HepG2 (cell line): ENCODE measurements around the gene MYCBPAP. TPM values are rescaled to one million over a fixed set of nuclear protein-coding genes. Genes with fewer than 3 reads are reported as not detected.

Experiments used
- BRCA1 ChIP-seq: sonication (generic); formaldehyde crosslinking; IDR thresholded peaks from 2 replicates; pipeline ENCODE4 v1.4.0; 2020; ENCODE audit warnings: missing genetic modification reagents
- CBX1 ChIP-seq: IDR thresholded peaks from one replicate; pipeline ENCODE4 v1.6.1; 2016; ENCODE audit warnings: antibody characterized with exemption, low read depth
- CHCHD3 ChIP-seq: sonication (generic); formaldehyde crosslinking; IDR thresholded peaks from 2 replicates; pipeline ENCODE4 v1.8.0; 2022; ENCODE audit warnings: mild to moderate bottlenecking, missing genetic modification reagents, moderate library complexity
- IRF2 ChIP-seq: IDR thresholded peaks from 2 replicates; pipeline ENCODE4 v1.6.1; 2018; ENCODE audit warnings: missing genetic modification reagents, missing compliant biosample characterization
- JARID2 ChIP-seq: sonication (generic); formaldehyde crosslinking; IDR thresholded peaks from 2 replicates; pipeline ENCODE4 v1.8.1; 2023; ENCODE audit warnings: missing genetic modification reagents, inconsistent platforms; ENCODE audit not compliant: insufficient replicate concordance
- KDM2A ChIP-seq: sonication (generic); formaldehyde crosslinking; IDR thresholded peaks from 2 replicates; pipeline ENCODE4 v1.4.0; 2020; ENCODE audit warnings: low read depth, missing genetic modification reagents, borderline replicate concordance
- MXD1 ChIP-seq: sonication (generic); formaldehyde crosslinking; IDR thresholded peaks from 2 replicates; pipeline ENCODE4 v1.4.0; 2020; ENCODE audit warnings: mild to moderate bottlenecking, missing genetic modification reagents
- MXI1 ChIP-seq: IDR thresholded peaks from 3 replicates; pipeline ENCODE4 v1.6.1; 2012; ENCODE audit warnings: low read depth, low read length, inconsistent platforms, borderline replicate concordance
- MYC ChIP-seq: sonication (generic); formaldehyde crosslinking; IDR thresholded peaks from 2 replicates; pipeline ENCODE4 v1.9.0; 2021; ENCODE audit warnings: missing genetic modification reagents, borderline replicate concordance
- POLR2G ChIP-seq: fragments of 200-400 bp; formaldehyde crosslinking; IDR thresholded peaks from 2 replicates; pipeline ENCODE4 v1.6.1; 2018; ENCODE audit warnings: mild to moderate bottlenecking, low read depth, low read length, moderate library complexity
- RFX1 ChIP-seq: fragments of 450-650 bp; IDR thresholded peaks from 2 replicates; pipeline ENCODE4 v1.6.1; 2017
- SAFB2 ChIP-seq: sonication (generic); formaldehyde crosslinking; IDR thresholded peaks from 2 replicates; pipeline ENCODE4 v1.5.1; 2020; ENCODE audit warnings: missing genetic modification reagents, low read depth, mild to moderate bottlenecking, borderline replicate concordance
- SALL1 ChIP-seq: sonication (generic); formaldehyde crosslinking; IDR thresholded peaks from 2 replicates; pipeline ENCODE4 v1.8.0; 2022; ENCODE audit warnings: mild to moderate bottlenecking, missing genetic modification reagents
- SAP130 ChIP-seq: IDR thresholded peaks from 2 replicates; pipeline ENCODE4 v1.6.1; 2016; ENCODE audit warnings: low read depth
- ZFX ChIP-seq: sonication (generic); formaldehyde crosslinking; IDR thresholded peaks from 2 replicates; pipeline ENCODE4 v1.4.0; 2020; ENCODE audit warnings: mild to moderate bottlenecking, low read depth, missing genetic modification reagents, moderate library complexity
- ZNF253 ChIP-seq: sonication (generic); formaldehyde crosslinking; IDR thresholded peaks from 2 replicates; pipeline ENCODE4 v1.8.0; 2022; ENCODE audit warnings: mild to moderate bottlenecking, missing genetic modification reagents, borderline replicate concordance
- ZNF317 ChIP-seq: sonication (generic); formaldehyde crosslinking; IDR thresholded peaks from 2 replicates; pipeline ENCODE4 v1.5.0; 2020; ENCODE audit warnings: mild to moderate bottlenecking, missing genetic modification reagents
- ZNF350 ChIP-seq: sonication (generic); formaldehyde crosslinking; IDR thresholded peaks from 2 replicates; pipeline ENCODE4 v1.4.0; 2020; ENCODE audit warnings: mild to moderate bottlenecking, low read depth, missing genetic modification reagents, borderline replicate concordance
- ZNF510 ChIP-seq: sonication (generic); formaldehyde crosslinking; IDR thresholded peaks from 2 replicates; pipeline ENCODE4 v1.4.0; 2020; ENCODE audit warnings: low read depth, mild to moderate bottlenecking, missing genetic modification reagents
- ZNF557 ChIP-seq: sonication (generic); formaldehyde crosslinking; IDR thresholded peaks from 2 replicates; pipeline ENCODE4 v1.4.0; 2020; ENCODE audit warnings: missing genetic modification reagents
- ZNF567 ChIP-seq: sonication (generic); formaldehyde crosslinking; IDR thresholded peaks from 2 replicates; pipeline ENCODE4 v1.8.1; 2023; ENCODE audit warnings: mild to moderate bottlenecking, missing genetic modification reagents, borderline replicate concordance
- ZNF570 ChIP-seq: sonication (generic); formaldehyde crosslinking; IDR thresholded peaks from 2 replicates; pipeline ENCODE4 v1.4.0; 2020; ENCODE audit warnings: mild to moderate bottlenecking, missing genetic modification reagents, borderline replicate concordance
- ZNF614 ChIP-seq: IDR thresholded peaks from 2 replicates; pipeline ENCODE4 v1.6.1; 2018; ENCODE audit warnings: missing biosample characterization, missing genetic modification reagents, inconsistent platforms, borderline replicate concordance
- ZNF7 ChIP-seq: IDR thresholded peaks from 2 replicates; pipeline ENCODE4 v1.6.1; 2016; ENCODE audit warnings: missing biosample characterization, missing genetic modification reagents
- ZNF879 ChIP-seq: sonication (generic); formaldehyde crosslinking; IDR thresholded peaks from 2 replicates; pipeline ENCODE4 v1.8.1; 2023; ENCODE audit warnings: missing genetic modification reagents
- polyA plus RNA-seq, 8 experiments: library from polyadenylated mRNA; depleted of rRNA in 3 of 8; stranded (reverse) in 7 of 8; unstranded in 1 of 8; fragments of >200 nt; fragmentation: Illumina TruSeq in 4 of 8; extraction: Trizol in 4 of 8; gene quantifications; 2 replicates each; pipeline versions ENCODE4 v1.2.1 to v1.2.3, GENCODE V29; 2011 to 2016; ENCODE audit warnings: low read depth in 4 of 8, missing spikeins in 1 of 8, mixed read lengths in 1 of 8; ENCODE audit not compliant: insufficient read depth in 1 of 8
- total RNA-seq, 5 experiments: library from RNA; depleted of rRNA; stranded (reverse); fragments of >200 nt; fragmentation: Illumina TruSeq; extraction: Trizol; gene quantifications; 2 replicates each; pipeline ENCODE4 v1.2.3, GENCODE V29; 2016; ENCODE audit warnings: low read depth in 1 of 5
- TF ChIP-seq, protein P1 (sequence below): sonication (generic); formaldehyde crosslinking; IDR thresholded peaks from 2 replicates; pipeline ENCODE4 v1.4.0; 2020; ENCODE audit warnings: low read depth, mild to moderate bottlenecking, missing genetic modification reagents
- TF ChIP-seq, protein P2 (sequence below): sonication (generic); formaldehyde crosslinking; IDR thresholded peaks from 2 replicates; pipeline ENCODE4 v1.8.1; 2022; ENCODE audit warnings: mild to moderate bottlenecking, missing genetic modification reagents
- TF ChIP-seq, protein P3 (sequence below): sonication (generic); formaldehyde crosslinking; IDR thresholded peaks from 2 replicates; pipeline ENCODE4 v1.8.1; 2023; ENCODE audit warnings: missing genetic modification reagents, mild to moderate bottlenecking, borderline replicate concordance

The MYCBPAP gene
- total and polyA plus RNA-seq, 2 of the 13 experiments (the other 11 are each of a cell fraction or from before 2014, with no cell fraction given): 0.22 to 0.24 TPM

GRCh38 chr17:50517504-50518383, 9.5 kb downstream of the MYCBPAP start (continued):
- 0 out of 2 replicates have a peak, but pooled peaks have one; percentile 19 for TF ChIP-seq ZNF510 (CRISPR knock-in tag)
- TF ChIP-seq RFX1: no peak
- TF ChIP-seq, protein P1, sequence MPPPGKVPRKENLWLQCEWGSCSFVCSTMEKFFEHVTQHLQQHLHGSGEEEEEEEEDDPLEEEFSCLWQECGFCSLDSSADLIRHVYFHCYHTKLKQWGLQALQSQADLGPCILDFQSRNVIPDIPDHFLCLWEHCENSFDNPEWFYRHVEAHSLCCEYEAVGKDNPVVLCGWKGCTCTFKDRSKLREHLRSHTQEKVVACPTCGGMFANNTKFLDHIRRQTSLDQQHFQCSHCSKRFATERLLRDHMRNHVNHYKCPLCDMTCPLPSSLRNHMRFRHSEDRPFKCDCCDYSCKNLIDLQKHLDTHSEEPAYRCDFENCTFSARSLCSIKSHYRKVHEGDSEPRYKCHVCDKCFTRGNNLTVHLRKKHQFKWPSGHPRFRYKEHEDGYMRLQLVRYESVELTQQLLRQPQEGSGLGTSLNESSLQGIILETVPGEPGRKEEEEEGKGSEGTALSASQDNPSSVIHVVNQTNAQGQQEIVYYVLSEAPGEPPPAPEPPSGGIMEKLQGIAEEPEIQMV (CRISPR knock-in tag): no peak
- 0 out of 2 replicates have a peak, but pooled peaks have one; percentile 69 for TF ChIP-seq ZNF567 (CRISPR knock-in tag)
- TF ChIP-seq ZNF317 (CRISPR knock-in tag): no peak
- no peak for TF ChIP-seq MXI1
- peak; percentile 35; the same call in 1 of the 2 replicates for TF ChIP-seq ZNF350 (CRISPR knock-in tag)
- no peak for TF ChIP-seq ZNF7 (CRISPR knock-in tag)
- no peak for TF ChIP-seq ZNF557 (CRISPR knock-in tag)
- peak; percentile 53; the same call in 1 of the 2 replicates for TF ChIP-seq MXD1
- no peak; the same call in 1 of the 2 replicates for TF ChIP-seq ZFX
- TF ChIP-seq JARID2: no peak
- TF ChIP-seq, protein P2, sequence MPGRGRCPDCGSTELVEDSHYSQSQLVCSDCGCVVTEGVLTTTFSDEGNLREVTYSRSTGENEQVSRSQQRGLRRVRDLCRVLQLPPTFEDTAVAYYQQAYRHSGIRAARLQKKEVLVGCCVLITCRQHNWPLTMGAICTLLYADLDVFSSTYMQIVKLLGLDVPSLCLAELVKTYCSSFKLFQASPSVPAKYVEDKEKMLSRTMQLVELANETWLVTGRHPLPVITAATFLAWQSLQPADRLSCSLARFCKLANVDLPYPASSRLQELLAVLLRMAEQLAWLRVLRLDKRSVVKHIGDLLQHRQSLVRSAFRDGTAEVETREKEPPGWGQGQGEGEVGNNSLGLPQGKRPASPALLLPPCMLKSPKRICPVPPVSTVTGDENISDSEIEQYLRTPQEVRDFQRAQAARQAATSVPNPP: no peak
- TF ChIP-seq CHCHD3 (CRISPR knock-in tag): no peak
- TF ChIP-seq ZNF879 (CRISPR knock-in tag): no peak
- no peak for TF ChIP-seq BRCA1 (CRISPR knock-in tag)
- 0 out of 2 replicates have a peak, but pooled peaks have one; percentile 4 for TF ChIP-seq SAP130 (CRISPR knock-in tag)
- TF ChIP-seq ZNF570 (CRISPR knock-in tag): no peak
- no peak for TF ChIP-seq ZNF614 (CRISPR knock-in tag)
- peak; percentile 51 for TF ChIP-seq CBX1
- TF ChIP-seq, protein P3, sequence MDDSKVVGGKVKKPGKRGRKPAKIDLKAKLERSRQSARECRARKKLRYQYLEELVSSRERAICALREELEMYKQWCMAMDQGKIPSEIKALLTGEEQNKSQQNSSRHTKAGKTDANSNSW (CRISPR knock-in tag): no peak
- TF ChIP-seq SALL1 (CRISPR knock-in tag): no peak
- TF ChIP-seq KDM2A: no peak
- TF ChIP-seq SAFB2: no peak
- TF ChIP-seq POLR2G: no peak; the same call in 1 of the 2 replicates
- 0 out of 2 replicates have a peak, but pooled peaks have one; percentile 1 for TF ChIP-seq ZNF253
- TF ChIP-seq MYC (CRISPR knock-in tag): peak; percentile 56; the same call in 1 of the 2 replicates
- peak; percentile 7; the same call in 1 of the 2 replicates for TF ChIP-seq IRF2
